A673 (cell line): Measurements from ENCODE around the gene SSR4. TPM values are rescaled to one million over a fixed set of nuclear protein-coding genes. Genes with fewer than 3 reads are reported as not detected.

Source experiments
- BruUV-seq: library from RNA; stranded (reverse); fragments of 400-500 nt; replicated peaks from 2 replicates; lab custom pipeline; 2021; lab: Mats Ljungman, UMichigan
- CTCF ChIA-PET: fragments of 300-600 bp; sonication (Branson Sonifier 250); formaldehyde crosslinking; loops from one replicate; lab custom pipeline; 2022; ENCODE audit warnings: antibody characterized with exemption; lab: Charles Lee
- POLR2A ChIA-PET: fragments of 300-600 bp; sonication (Branson Sonifier 250); formaldehyde crosslinking; loops from one replicate; lab custom pipeline; 2022; ENCODE audit warnings: antibody characterized with exemption; ENCODE audit not compliant: low non-redundant PET; lab: Charles Lee
- DNase-seq: peaks from one replicate; pipeline ENCODE4 v3.0.0-alpha.2; 2015; ENCODE audit warnings: low spot score
- H3K27ac ChIP-seq: fragments of 200-600 bp; sonication (generic); 2 replicates; pipeline ENCODE4 v1.5.1; 2016; ENCODE audit warnings: mixed run types, low read depth, mild to moderate bottlenecking, mixed read lengths, antibody characterized with exemption, low read length; ENCODE audit not compliant: poor library complexity, severe bottlenecking
- H3K27me3 ChIP-seq: fragments of 200-600 bp; sonication (generic); replicated peaks from 2 replicates; pipeline ENCODE4 v1.6.1; 2017; ENCODE audit warnings: mixed run types, low read depth, mild to moderate bottlenecking, mixed read lengths, antibody characterized with exemption, low read length; ENCODE audit not compliant: insufficient read depth, poor library complexity
- H3K36me3 ChIP-seq: fragments of 200-600 bp; sonication (generic); 2 replicates; pipeline ENCODE4 v1.6.1; 2016; ENCODE audit warnings: mixed run types, mild to moderate bottlenecking, mixed read lengths, antibody characterized with exemption, low read length; ENCODE audit not compliant: insufficient read depth, poor library complexity, severe bottlenecking
- H3K4me1 ChIP-seq: fragments of 200-600 bp; sonication (generic); 2 replicates; pipeline ENCODE4 v1.6.1; 2017; ENCODE audit warnings: mixed run types, mild to moderate bottlenecking, mixed read lengths, antibody characterized with exemption, low read length; ENCODE audit not compliant: insufficient read depth, poor library complexity, severe bottlenecking
- H3K4me3 ChIP-seq: fragments of 200-600 bp; sonication (generic); 2 replicates; pipeline ENCODE4 v1.5.1; 2016; ENCODE audit warnings: low read depth, mixed run types, mild to moderate bottlenecking, mixed read lengths, low read length; ENCODE audit not compliant: poor library complexity, severe bottlenecking
- H3K9me3 ChIP-seq: fragments of 200-600 bp; sonication (generic); 2 replicates; pipeline ENCODE4 v1.6.1; 2016; ENCODE audit warnings: mixed run types, low read depth, mild to moderate bottlenecking, mixed read lengths, antibody characterized with exemption, low read length; ENCODE audit not compliant: poor library complexity, severe bottlenecking
- EZH2 ChIP-seq: fragments of 200-600 bp; sonication (generic); IDR thresholded peaks from 2 replicates; pipeline ENCODE4 v1.6.1; 2017; ENCODE audit warnings: borderline replicate concordance, low read depth, mild to moderate bottlenecking, mixed read lengths, antibody characterized with exemption, low read length; ENCODE audit not compliant: poor library complexity, severe bottlenecking
- intact Hi-C: fragments of 100-400 bp; cut with micrococcal nuclease; formaldehyde crosslinking; loops from one replicate; pipeline ENCODE4 v1.10.0; 2022; ENCODE audit not compliant: unreplicated experiment
- total RNA-seq: library from RNA; stranded (reverse); gene quantifications from 2 replicates; pipeline ENCODE4 v1.2.3, GENCODE V29; 2021
- TF ChIP-seq, protein P1 (sequence below): fragments of 300-800, 200-600 bp; sonication (generic); conservative IDR thresholded peaks from 2 replicates; pipeline ENCODE4 v1.5.1; 2017; ENCODE audit warnings: low read depth, mild to moderate bottlenecking, antibody characterized with exemption, low read length, moderate library complexity, mixed read lengths

Gene SSR4
- total RNA-seq, 1 experiment from 2014 or later = 214 TPM

DNA sequence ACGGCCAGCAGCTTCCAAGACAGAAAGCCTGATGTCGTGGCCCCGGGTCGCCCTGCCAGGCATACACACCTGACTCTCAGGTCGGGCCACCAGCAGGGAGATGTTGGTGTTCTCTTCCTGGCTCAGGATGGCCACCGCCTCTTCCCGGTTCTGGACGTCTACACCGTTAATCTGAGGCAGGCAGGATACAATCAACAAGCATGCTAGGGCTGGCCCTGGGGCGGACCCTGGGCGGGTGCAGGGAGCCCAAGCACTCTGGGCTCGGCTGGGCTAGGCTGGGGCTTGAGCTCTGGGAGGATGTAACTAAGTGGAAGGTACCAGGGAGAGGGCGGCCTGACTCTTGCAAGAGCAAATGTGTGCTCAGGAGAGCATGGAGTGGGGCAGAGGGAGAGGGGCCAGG, 11.0 kb downstream of the SSR4 start:
- Histone ChIP-seq H3K27me3 (no peaks in the 10 kb centered on the region), H3K27ac (no peak overlapping the region), H3K4me3 (no peak overlapping the region), H3K4me1 (no peaks in the 10 kb centered on the region), H3K36me3 (no peaks in the 10 kb centered on the region), H3K9me3 (no peaks in the 10 kb centered on the region)
- intact Hi-C loops = no loop called here
- no peak for DNase-seq
- TF ChIP-seq EZH2 = no peak
- TF ChIP-seq, protein P1, sequence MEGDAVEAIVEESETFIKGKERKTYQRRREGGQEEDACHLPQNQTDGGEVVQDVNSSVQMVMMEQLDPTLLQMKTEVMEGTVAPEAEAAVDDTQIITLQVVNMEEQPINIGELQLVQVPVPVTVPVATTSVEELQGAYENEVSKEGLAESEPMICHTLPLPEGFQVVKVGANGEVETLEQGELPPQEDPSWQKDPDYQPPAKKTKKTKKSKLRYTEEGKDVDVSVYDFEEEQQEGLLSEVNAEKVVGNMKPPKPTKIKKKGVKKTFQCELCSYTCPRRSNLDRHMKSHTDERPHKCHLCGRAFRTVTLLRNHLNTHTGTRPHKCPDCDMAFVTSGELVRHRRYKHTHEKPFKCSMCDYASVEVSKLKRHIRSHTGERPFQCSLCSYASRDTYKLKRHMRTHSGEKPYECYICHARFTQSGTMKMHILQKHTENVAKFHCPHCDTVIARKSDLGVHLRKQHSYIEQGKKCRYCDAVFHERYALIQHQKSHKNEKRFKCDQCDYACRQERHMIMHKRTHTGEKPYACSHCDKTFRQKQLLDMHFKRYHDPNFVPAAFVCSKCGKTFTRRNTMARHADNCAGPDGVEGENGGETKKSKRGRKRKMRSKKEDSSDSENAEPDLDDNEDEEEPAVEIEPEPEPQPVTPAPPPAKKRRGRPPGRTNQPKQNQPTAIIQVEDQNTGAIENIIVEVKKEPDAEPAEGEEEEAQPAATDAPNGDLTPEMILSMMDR = no peak
- ChIA-PET CTCF (no interaction called here), POLR2A (no interaction called here)
- BruUV-seq = no TSS peak

DNA sequence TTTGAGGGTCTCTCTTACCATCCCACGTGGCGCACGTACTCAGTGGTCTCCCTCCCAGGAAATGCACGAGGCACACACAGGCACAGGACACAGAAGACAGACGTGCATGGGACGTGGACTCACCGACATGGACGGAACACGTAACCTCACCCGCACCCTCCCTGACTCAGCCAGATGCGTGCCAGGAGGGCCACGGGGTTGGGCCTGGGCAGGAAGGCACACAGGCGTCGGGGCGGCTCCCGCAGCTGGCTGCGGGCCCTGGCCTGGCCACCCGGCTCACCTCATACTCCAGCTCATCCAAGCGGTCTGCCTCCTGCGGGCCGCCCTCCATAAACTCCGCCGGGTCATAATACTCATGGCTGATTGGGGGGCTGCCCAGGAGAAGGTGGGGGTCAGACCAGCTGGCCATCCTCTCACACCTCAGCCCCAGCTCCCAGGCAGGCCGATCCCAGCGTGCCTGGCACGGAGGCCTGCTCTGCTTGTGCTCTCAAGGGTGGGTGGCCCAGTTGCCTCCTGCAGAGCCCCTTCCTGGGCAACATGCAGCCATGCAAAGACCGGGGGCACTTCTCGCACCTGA, 12.6 kb downstream of the SSR4 start:
- Histone ChIP-seq H3K27me3 (no peaks in the 10 kb centered on the region), H3K36me3 (no peaks in the 10 kb centered on the region), H3K27ac (no peak overlapping the region), H3K4me3 (no peak overlapping the region), H3K4me1 (no peaks in the 10 kb centered on the region), H3K9me3 (no peaks in the 10 kb centered on the region)
- CTCF ChIA-PET = no interaction called here
- POLR2A ChIA-PET = no interaction called here
- intact Hi-C loops = no loop called here
- no peak for DNase-seq
- BruUV-seq = no TSS peak
- no peak for TF ChIP-seq EZH2
- TF ChIP-seq, protein P1 = no peak

DNA sequence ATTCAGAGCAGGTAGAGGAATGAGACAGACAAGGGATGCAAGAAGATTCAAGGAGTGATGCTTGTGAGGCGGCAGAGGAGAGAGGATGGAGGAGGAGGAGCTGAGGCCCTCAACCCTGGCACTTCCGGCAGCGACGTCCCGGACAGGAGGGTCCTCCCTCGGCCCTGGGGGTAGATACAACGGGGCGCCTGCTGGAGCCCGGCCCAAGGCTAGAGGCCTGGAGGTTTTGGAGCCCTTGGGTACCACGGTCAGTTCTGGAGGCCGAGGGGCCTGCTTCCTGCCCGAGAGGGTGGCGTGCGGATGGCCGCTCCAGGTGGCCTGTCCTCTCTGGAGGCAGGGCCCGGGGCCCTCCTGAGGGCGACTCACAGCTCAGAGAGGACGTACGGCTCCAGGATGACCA, 13.5 kb downstream of the SSR4 start:
- H3K9me3 ChIP-seq = no peaks in the 10 kb centered on the region
- no peak for DNase-seq
- H3K4me1 ChIP-seq = no peaks in the 10 kb centered on the region
- intact Hi-C loops = no loop called here
- H3K27me3 ChIP-seq = no peaks in the 10 kb centered on the region
- ChIA-PET CTCF (no interaction called here), POLR2A (no interaction called here)
- H3K27ac ChIP-seq = no peak overlapping the region
- BruUV-seq = no TSS peak
- no peaks in the 10 kb centered on the region for H3K36me3 ChIP-seq
- H3K4me3 ChIP-seq = no peak overlapping the region
- TF ChIP-seq, protein P1 = no peak
- no peak for TF ChIP-seq EZH2
